ENCODE measurements around the gene PI16. TPM values are rescaled to one million over a fixed set of nuclear protein-coding genes. Genes with fewer than 3 reads are reported as not detected.
"Not testable (repeated sequence)": the region's sequence is repeated elsewhere in the genome, so short reads cannot be mapped to it uniquely, and the experiment has no call there.

The PI16 gene
- total RNA-seq, 1 donor from 2014 or later = not detected

DNA sequence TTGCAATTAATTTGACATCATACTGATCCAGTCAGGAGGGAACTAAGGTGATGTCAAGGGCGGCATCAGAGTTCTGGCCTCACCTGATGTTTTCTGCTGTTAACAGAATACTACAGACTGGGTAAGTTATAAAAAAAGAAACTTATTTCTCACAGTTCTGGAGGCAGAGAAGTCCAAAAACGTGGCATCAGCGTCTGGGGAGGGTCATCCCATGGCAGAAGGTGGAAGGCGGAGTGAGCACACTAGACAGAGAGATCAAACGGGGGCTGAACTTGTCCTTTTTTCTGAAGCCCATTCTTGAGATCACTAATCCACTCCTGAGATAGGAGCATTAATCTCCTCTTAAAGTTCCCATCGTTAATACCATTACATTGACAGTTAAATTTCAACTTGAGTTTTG is 34.7 kb downstream of the PI16 start:
- H3K4me1 Mint-ChIP-seq (ENCODE audit: unreplicated experiment) = peaks cover 14% of the 10 kb centered on the region
- H3K36me3 Mint-ChIP-seq = no peaks in the 10 kb centered on the region
- H3K27ac Mint-ChIP-seq = no peak overlapping the region
- DNase-seq (ENCODE audit: extremely low spot score, unreplicated experiment) = no peak
- H3K27me3 Mint-ChIP-seq = peaks cover 7% of the 10 kb centered on the region
- TF ChIP-seq, protein P1, sequence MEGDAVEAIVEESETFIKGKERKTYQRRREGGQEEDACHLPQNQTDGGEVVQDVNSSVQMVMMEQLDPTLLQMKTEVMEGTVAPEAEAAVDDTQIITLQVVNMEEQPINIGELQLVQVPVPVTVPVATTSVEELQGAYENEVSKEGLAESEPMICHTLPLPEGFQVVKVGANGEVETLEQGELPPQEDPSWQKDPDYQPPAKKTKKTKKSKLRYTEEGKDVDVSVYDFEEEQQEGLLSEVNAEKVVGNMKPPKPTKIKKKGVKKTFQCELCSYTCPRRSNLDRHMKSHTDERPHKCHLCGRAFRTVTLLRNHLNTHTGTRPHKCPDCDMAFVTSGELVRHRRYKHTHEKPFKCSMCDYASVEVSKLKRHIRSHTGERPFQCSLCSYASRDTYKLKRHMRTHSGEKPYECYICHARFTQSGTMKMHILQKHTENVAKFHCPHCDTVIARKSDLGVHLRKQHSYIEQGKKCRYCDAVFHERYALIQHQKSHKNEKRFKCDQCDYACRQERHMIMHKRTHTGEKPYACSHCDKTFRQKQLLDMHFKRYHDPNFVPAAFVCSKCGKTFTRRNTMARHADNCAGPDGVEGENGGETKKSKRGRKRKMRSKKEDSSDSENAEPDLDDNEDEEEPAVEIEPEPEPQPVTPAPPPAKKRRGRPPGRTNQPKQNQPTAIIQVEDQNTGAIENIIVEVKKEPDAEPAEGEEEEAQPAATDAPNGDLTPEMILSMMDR (conservative IDR thresholded peaks at IDR 0.05) = no peak
- H3K4me3 Mint-ChIP-seq = no peak overlapping the region
- peaks cover 3% of the 10 kb centered on the region for H3K9me3 Mint-ChIP-seq

DNA sequence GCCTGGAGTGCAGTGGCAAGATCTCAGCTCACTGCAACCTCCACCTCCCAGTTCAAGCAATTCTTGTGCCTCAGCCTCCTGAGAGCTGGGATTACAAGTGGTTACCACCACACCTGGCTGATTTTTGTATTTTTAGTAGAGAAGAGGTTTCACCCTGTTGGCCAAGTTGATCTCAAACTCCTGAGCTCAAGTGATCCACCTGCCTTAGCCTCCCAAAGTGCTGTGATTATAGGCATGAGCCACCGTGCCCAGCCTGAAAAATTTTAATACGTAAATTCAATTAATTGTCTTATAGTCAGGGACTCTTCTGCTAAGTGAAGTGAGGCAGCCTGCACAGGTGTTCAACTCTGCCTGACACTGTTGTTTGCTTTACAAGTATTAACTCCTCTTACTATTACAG is 35.9 kb downstream of the PI16 start:
- not testable (repeated sequence) for H3K9me3 Mint-ChIP-seq; H3K27me3 Mint-ChIP-seq; H3K27ac Mint-ChIP-seq; H3K36me3 Mint-ChIP-seq; H3K4me3 Mint-ChIP-seq; DNase-seq (ENCODE audit: extremely low spot score, unreplicated experiment)
- H3K4me1 Mint-ChIP-seq (ENCODE audit: unreplicated experiment) = peaks cover 14% of the 10 kb centered on the region

DNA sequence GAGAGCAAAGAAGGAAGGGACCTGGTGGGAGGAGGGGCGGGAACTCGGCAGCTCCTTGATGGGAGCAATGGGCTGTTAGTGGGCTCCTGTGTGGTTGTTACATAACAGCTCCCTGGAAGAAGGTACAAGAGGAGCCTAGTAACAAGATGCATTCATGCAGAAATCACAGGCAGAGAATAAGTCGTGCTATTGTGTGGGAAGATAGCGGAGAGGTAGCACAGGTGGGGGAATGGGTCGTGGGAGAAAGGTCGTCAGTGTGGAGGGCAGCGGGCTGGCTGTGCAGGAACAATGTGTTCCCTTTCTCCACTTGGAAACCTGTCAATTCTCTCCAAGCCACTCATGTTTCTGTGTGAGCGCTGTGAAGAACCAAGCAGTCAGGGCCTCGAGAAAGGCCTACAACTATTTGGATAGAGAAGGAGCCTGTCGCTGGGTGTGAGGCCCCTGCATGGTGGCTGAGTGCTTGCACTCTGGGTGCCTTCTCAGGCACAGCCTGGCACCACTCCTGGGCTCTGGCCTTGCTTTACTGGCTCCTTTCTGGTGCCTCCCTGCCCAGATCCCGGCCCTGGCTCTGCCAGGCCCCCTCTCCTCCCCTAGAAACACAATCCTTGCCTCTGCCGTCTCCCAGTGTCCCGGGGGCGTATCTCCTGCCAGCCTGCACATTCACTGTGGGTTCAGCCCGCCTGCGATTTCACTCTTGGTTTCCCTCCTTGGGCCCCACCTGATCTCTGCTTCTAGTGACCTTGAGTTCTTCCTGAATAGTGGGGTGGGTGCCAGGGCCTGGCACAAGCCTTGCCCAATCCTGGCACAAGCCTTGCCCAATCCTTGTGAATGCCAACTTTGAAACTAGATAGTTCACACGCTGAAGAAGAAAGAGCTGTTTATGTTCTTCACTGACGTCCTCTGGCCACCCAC is 43.5 kb downstream of the PI16 start:
- Mint-ChIP-seq H3K27ac (peak overlapping the region; percentile 51), H3K9me3 (no peaks in the 10 kb centered on the region), H3K4me1 (ENCODE audit: unreplicated experiment) (peaks cover 18% of the 10 kb centered on the region), H3K27me3 (peaks cover 11% of the 10 kb centered on the region), H3K36me3 (no peaks in the 10 kb centered on the region), H3K4me3 (no peak overlapping the region)
- no peak for DNase-seq (ENCODE audit: extremely low spot score, unreplicated experiment)
- TF ChIP-seq, protein P1 (conservative IDR thresholded peaks at IDR 0.05) = no peak

DNA sequence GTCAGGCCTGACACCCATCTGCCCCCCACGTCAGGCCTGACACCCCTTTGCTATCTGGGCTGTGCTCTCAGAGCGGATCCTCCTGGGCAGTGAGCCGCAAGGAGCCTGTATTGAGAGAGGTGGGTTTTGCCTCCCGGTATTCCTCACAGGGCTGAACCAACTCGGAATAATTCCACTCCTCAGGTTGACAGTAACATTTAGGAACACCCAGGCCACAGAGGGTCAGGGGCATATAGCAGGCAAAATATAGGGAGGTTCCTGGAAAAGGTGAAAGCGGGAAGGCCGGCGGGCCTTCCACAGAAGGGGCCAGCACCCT is 44.1 kb downstream of the PI16 start:
- Mint-ChIP-seq H3K27ac (peak overlapping the region; percentile 51), H3K4me1 (ENCODE audit: unreplicated experiment) (peaks cover 18% of the 10 kb centered on the region), H3K9me3 (no peaks in the 10 kb centered on the region), H3K27me3 (peaks cover 6% of the 10 kb centered on the region), H3K4me3 (no peak overlapping the region), H3K36me3 (no peaks in the 10 kb centered on the region)
- DNase-seq (ENCODE audit: extremely low spot score, unreplicated experiment) = no peak
- TF ChIP-seq, protein P1 (conservative IDR thresholded peaks at IDR 0.05) = no peak

DNA sequence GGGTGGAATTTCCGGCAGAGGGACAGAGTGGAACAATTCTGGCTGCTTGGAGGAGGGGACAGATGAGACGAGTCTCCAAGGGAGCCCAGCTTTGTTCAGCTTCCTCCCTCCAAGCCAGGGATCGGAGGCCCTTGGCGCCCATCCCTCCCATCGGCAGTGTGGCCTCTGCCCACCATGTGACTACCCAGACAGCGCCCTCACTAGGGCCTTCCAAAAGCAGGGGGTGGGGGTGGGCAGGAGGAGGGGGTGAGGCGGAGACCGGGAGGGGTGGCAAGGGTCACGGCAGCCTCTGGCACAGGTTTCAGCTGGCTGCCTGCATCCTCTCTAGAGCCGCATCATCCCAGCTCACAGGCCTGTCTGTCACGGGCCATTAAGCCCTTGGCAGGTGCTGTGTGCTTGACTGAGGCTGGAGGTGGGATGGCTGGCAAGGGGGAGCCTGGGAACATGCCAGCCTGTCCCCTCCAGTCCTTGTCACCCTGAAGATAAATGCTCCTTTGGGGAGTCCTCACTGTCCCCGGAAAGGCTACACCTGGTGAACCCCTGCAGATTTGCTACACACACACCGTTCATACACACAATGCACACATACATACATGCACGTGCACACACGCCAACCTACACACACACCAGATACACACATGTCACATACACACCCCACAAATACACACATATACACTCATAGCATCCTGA is 44.7 kb downstream of the PI16 start:
- H3K4me1 Mint-ChIP-seq (ENCODE audit: unreplicated experiment) = peaks cover 18% of the 10 kb centered on the region
- H3K9me3 Mint-ChIP-seq = no peaks in the 10 kb centered on the region
- DNase-seq (ENCODE audit: extremely low spot score, unreplicated experiment) = no peak
- TF ChIP-seq, protein P1 (conservative IDR thresholded peaks at IDR 0.05) = no peak
- H3K36me3 Mint-ChIP-seq = no peaks in the 10 kb centered on the region
- peaks cover 6% of the 10 kb centered on the region for H3K27me3 Mint-ChIP-seq
- H3K27ac Mint-ChIP-seq = no peak overlapping the region
- H3K4me3 Mint-ChIP-seq = no peak overlapping the region

DNA sequence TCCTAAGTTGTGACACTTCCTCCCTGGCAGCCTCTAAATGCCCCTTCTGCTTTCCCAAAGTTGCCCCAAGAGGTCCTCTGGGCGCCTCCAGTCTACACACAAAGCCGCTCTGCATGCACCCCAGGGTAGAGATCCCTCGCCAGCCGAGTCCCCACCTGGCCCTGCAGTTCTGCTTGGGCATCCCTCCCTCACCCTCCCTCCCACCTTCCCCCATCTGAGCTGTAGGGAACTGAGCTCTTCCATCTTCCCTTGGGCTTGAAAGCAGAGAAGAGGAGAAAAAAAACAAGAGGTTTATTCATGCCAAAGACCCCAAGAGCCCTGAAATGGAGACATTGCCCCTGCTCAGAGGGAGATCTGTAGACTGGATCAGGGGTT is 45.2 kb downstream of the PI16 start:
- H3K4me1 Mint-ChIP-seq (ENCODE audit: unreplicated experiment) = peaks cover 18% of the 10 kb centered on the region
- no peak overlapping the region for H3K27ac Mint-ChIP-seq

More for the DNA sequence above, 45.2 kb downstream of the PI16 start:
- Mint-ChIP-seq H3K9me3 (no peaks in the 10 kb centered on the region), H3K36me3 (no peaks in the 10 kb centered on the region), H3K4me3 (no peak overlapping the region), H3K27me3 (peaks cover 6% of the 10 kb centered on the region)
- TF ChIP-seq, protein P1 (conservative IDR thresholded peaks at IDR 0.05) = no peak
- no peak for DNase-seq (ENCODE audit: extremely low spot score, unreplicated experiment)
